ENCODE results near the gene FGF22.

GRCh38 chr19:652467-653389 lies 13.0 kb downstream of the FGF22 start:
- TF ChIP-seq EZH2 (IDR thresholded peaks at IDR 0.05) (no peak), POLR2AphosphoS5 (IDR thresholded peaks at IDR 0.05; ENCODE audit: borderline replicate concordance, low read depth, low read length) (no peak), FOXP2 (optimal IDR thresholded peaks at IDR 0.05; ENCODE audit: control extremely low read depth, extremely low read length, insufficient read depth) (no peak)

All from SK-N-MC (cell line).